H1 (cell line): ENCODE data around the gene GIMAP7. TPM values are rescaled to one million over a fixed set of nuclear protein-coding genes. Genes with fewer than 3 reads are reported as not detected.

Source experiments
- CTCF ChIA-PET: fragments of 300-600 bp; sonication (Branson Sonifier 250); formaldehyde crosslinking; loops from one replicate; lab custom pipeline; 2021; ENCODE audit not compliant: partially characterized antibody; lab: Charles Lee
- POLR2A ChIA-PET: fragments of 300-600 bp; sonication (Branson Sonifier 250); formaldehyde crosslinking; loops from one replicate; lab custom pipeline; 2021; ENCODE audit warnings: inconsistent platforms; ENCODE audit not compliant: partially characterized antibody; lab: Charles Lee
- DNase-seq, 2 experiments: peaks; one replicate each; pipeline versions ENCODE4 v3.0.0 to v3.0.0-alpha.2; 2010 to 2022; ENCODE audit warnings: low spot score in 2 of 2, low read depth in 1 of 2, mixed read lengths in 1 of 2
- FAIRE-seq: peaks from 2 replicates; lab custom pipeline; 2011; peaks lifted over from hg19 to GRCh38; lab: Jason Lieb, UNC
- H2AFZ ChIP-seq: 2 replicates; pipeline ENCODE4 v1.8.1; 2012; ENCODE audit warnings: low read length, inconsistent platforms
- H2AK5ac ChIP-seq: 2 replicates; pipeline ENCODE4 v1.6.1; 2013; ENCODE audit warnings: low read depth, low read length
- H2BK120ac ChIP-seq: replicated peaks from 2 replicates; pipeline ENCODE3; 2013; ENCODE audit warnings: low read depth, low read length, inconsistent platforms
- H2BK12ac ChIP-seq: 2 replicates; pipeline ENCODE4 v1.6.1; 2013; ENCODE audit warnings: low read depth, low read length
- H2BK15ac ChIP-seq: 2 replicates; pipeline ENCODE4 v1.6.1; 2013; ENCODE audit warnings: low read length
- H2BK20ac ChIP-seq: 2 replicates; pipeline ENCODE4 v1.6.1; 2013; ENCODE audit warnings: low read length
- H2BK5ac ChIP-seq: 2 replicates; pipeline ENCODE4 v1.6.1; 2013; ENCODE audit warnings: low read depth, low read length
- H3K14ac ChIP-seq: 2 replicates; pipeline ENCODE4 v1.6.1; 2013; ENCODE audit warnings: inconsistent platforms; ENCODE audit not compliant: insufficient read length
- H3K18ac ChIP-seq: 2 replicates; pipeline ENCODE4 v1.6.1; 2013; ENCODE audit warnings: low read length; ENCODE audit errors: extremely low read depth
- H3K23ac ChIP-seq: 2 replicates; pipeline ENCODE4 v1.6.1; 2013; ENCODE audit warnings: inconsistent platforms; ENCODE audit not compliant: insufficient read length
- H3K23me2 ChIP-seq: 2 replicates; pipeline ENCODE4 v1.6.1; 2013; ENCODE audit warnings: low read depth, low read length
- H3K27ac ChIP-seq: 2 replicates; pipeline ENCODE4 v1.6.1; 2011; ENCODE audit warnings: low read depth, low read length, inconsistent platforms
- H3K27me3 ChIP-seq, 4 experiments: replicated peaks in 1 of 4; 1 replicate in 1 of 4; 2 replicates in 3 of 4; pipeline versions ENCODE4 v1.6.1 to v1.8.1; 2011 to 2013; ENCODE audit warnings: low read length in 3 of 4, mild to moderate bottlenecking in 3 of 4, inconsistent platforms in 2 of 4, mixed read lengths in 2 of 4, moderate library complexity in 1 of 4; ENCODE audit not compliant: control insufficient read depth in 3 of 4, insufficient read depth in 3 of 4; ENCODE audit errors: extremely low read depth in 1 of 4
- H3K36me3 ChIP-seq, 4 experiments: 2 replicates each; pipeline versions ENCODE4 v1.6.1 to v1.8.1; 2011 to 2013; ENCODE audit warnings: mild to moderate bottlenecking in 4 of 4, low read length in 3 of 4, moderate library complexity in 2 of 4, control low read depth in 1 of 4, inconsistent platforms in 1 of 4; ENCODE audit not compliant: insufficient read depth in 4 of 4, control insufficient read depth in 2 of 4
- H3K4ac ChIP-seq: replicated peaks from 2 replicates; pipeline ENCODE3; 2013; ENCODE audit warnings: low read length, low read depth, mixed read lengths, inconsistent platforms; ENCODE audit not compliant: insufficient read length
- H3K4me1 ChIP-seq, 4 experiments: replicated peaks in 1 of 4; 1 replicate in 1 of 4; 2 replicates in 3 of 4; pipeline versions ENCODE4 v1.6.1 to v1.8.1; 2011 to 2013; ENCODE audit warnings: low read length in 3 of 4, inconsistent platforms in 2 of 4, mixed read lengths in 1 of 4; ENCODE audit not compliant: insufficient read depth in 4 of 4, control insufficient read depth in 3 of 4
- H3K4me2 ChIP-seq, 2 experiments: 2 replicates each; pipeline versions ENCODE4 v1.6.1 to v1.8.1; 2011 to 2013; ENCODE audit warnings: low read depth in 2 of 2, low read length in 2 of 2, control low read depth in 1 of 2, inconsistent platforms in 1 of 2, mild to moderate bottlenecking in 1 of 2; ENCODE audit not compliant: insufficient read depth in 1 of 2
- H3K4me3 ChIP-seq, 4 experiments: fragments of 200-600, 300-600 bp in 1 of 4; sonication (generic), shearing (Covaris generic), sonication (Bioruptor Twin) in 1 of 4; 2 replicates each; pipeline versions ENCODE4 v1.5.1 to v1.8.1; 2011 to 2016; ENCODE audit warnings: low read length in 4 of 4, low read depth in 3 of 4, control low read depth in 2 of 4, inconsistent platforms in 2 of 4, mild to moderate bottlenecking in 2 of 4, mixed read lengths in 1 of 4, moderate library complexity in 1 of 4; ENCODE audit not compliant: insufficient read depth in 2 of 4; ENCODE audit errors: extremely low read depth in 1 of 4
- H3K56ac ChIP-seq: replicated peaks from 2 replicates; pipeline ENCODE3; 2013; ENCODE audit warnings: low read depth, mild to moderate bottlenecking, mixed read lengths, low read length, inconsistent platforms; ENCODE audit not compliant: insufficient read length
- H3K79me1 ChIP-seq: 2 replicates; pipeline ENCODE4 v1.6.1; 2013; ENCODE audit warnings: low read depth, low read length, control low read depth
- H3K79me2 ChIP-seq, 2 experiments: 2 replicates each; pipeline versions ENCODE4 v1.6.1 to v1.8.1; 2012 to 2013; ENCODE audit warnings: low read length in 2 of 2, mild to moderate bottlenecking in 2 of 2, inconsistent platforms in 1 of 2; ENCODE audit not compliant: insufficient read depth in 2 of 2, control insufficient read depth in 1 of 2
- H3K9ac ChIP-seq, 4 experiments: replicated peaks in 1 of 4; 1 replicate in 1 of 4; 2 replicates in 3 of 4; pipeline versions ENCODE4 v1.6.1 to v1.8.1; 2011 to 2013; ENCODE audit warnings: low read depth in 3 of 4, low read length in 3 of 4, control low read depth in 2 of 4, mild to moderate bottlenecking in 2 of 4, moderate library complexity in 2 of 4, inconsistent platforms in 1 of 4; ENCODE audit errors: extremely low read depth in 1 of 4
- H3K9me3 ChIP-seq, 2 experiments: 2 replicates each; pipeline versions ENCODE4 v1.6.1 to v1.8.1; 2012 to 2013; ENCODE audit warnings: mild to moderate bottlenecking in 2 of 2, moderate library complexity in 2 of 2, control low read depth in 1 of 2, inconsistent platforms in 1 of 2, low read depth in 1 of 2, low read length in 1 of 2, mixed read lengths in 1 of 2; ENCODE audit not compliant: insufficient read depth in 2 of 2
- H4K20me1 ChIP-seq, 2 experiments: replicated peaks in 1 of 2; 2 replicates each; pipeline versions ENCODE3 to v1.8.1; 2011 to 2013; ENCODE audit warnings: inconsistent platforms in 2 of 2, low read length in 2 of 2, mild to moderate bottlenecking in 1 of 2; ENCODE audit not compliant: insufficient read depth in 2 of 2, control insufficient read depth in 1 of 2
- H4K5ac ChIP-seq: 2 replicates; pipeline ENCODE4 v1.6.1; 2013; ENCODE audit warnings: low read length, low read depth, mixed read lengths, inconsistent platforms; ENCODE audit not compliant: insufficient read length
- H4K8ac ChIP-seq: 2 replicates; pipeline ENCODE4 v1.8.0; 2013; ENCODE audit warnings: mild to moderate bottlenecking, moderate library complexity, low read length, inconsistent platforms; ENCODE audit not compliant: insufficient read depth; ENCODE audit errors: extremely low read depth
- H4K91ac ChIP-seq: replicated peaks from 2 replicates; pipeline ENCODE3; 2013; ENCODE audit warnings: low read length, mixed read lengths, inconsistent platforms; ENCODE audit not compliant: insufficient read length
- TEAD4 ChIP-seq: IDR thresholded peaks from 2 replicates; pipeline ENCODE4 v1.6.1; 2012; ENCODE audit warnings: low read depth, low read length, inconsistent platforms, mixed read lengths
- whole genome bisulfite sequencing, 2 experiments: shearing (Covaris generic) in 1 of 2; methylation state at CpG; one replicate each; pipeline versions ENCODE4 v1.1.6 to v1.1.7; 2013 to 2015; ENCODE audit warnings: low lambda C conversion rate in 2 of 2, mixed read lengths in 2 of 2, inconsistent platforms in 1 of 2, low coverage in 1 of 2, missing lambda C conversion rate in 1 of 2; ENCODE audit not compliant: insufficient replicate concordance in 2 of 2, insufficient coverage in 1 of 2, insufficient read length in 1 of 2; ENCODE audit errors: extremely low coverage in 1 of 2, missing lambda C conversion rate in 1 of 2; 5-methylcytosine and 5-hydroxymethylcytosine counted together
- polyA plus RNA-seq, 7 experiments: library from polyadenylated mRNA; depleted of rRNA in 3 of 7; stranded (reverse) in 5 of 7; unstranded in 2 of 7; fragments of >200 nt in 5 of 7; fragments of 200-250 nt in 2 of 7; gene quantifications; 1 replicate in 5 of 7; 2 replicates in 1 of 7; 4 replicates in 1 of 7; pipeline versions ENCODE4 v1.2.1 to v1.2.3, GENCODE V29; 2011 to 2013; ENCODE audit warnings: missing spikeins in 2 of 7, mixed read lengths in 2 of 7
- total RNA-seq: library from RNA; stranded (reverse); fragmentation: NEBNext Ultra II Directional; extraction: Animal tissue kit (Norgen Biotek cat#: 25700); gene quantifications from 2 replicates; pipeline ENCODE4 v1.2.1, GENCODE V29; 2021

The GIMAP7 gene
- total and polyA plus RNA-seq, 2 of the 8 experiments (the other 6 are each of a cell fraction or from before 2014, with no cell fraction given), result not detected

- Histone ChIP-seq H2BK5ac (no peak overlapping the region), H3K4me3 (no peak overlapping the region), H3K79me1 (no peaks in the 10 kb centered on the region), H4K5ac (no peak overlapping the region), H4K20me1 (no peaks in the 10 kb centered on the region), H3K18ac (no peak overlapping the region), H3K9me3 (no peaks in the 10 kb centered on the region), H3K4me2 (no peak overlapping the region), H3K27me3 (no peaks in the 10 kb centered on the region), H3K23ac (no peak overlapping the region), H3K4me1 (no peaks in the 10 kb centered on the region), H2BK12ac (no peak overlapping the region), H3K79me2 (no peaks in the 10 kb centered on the region), H3K23me2 (no peaks in the 10 kb centered on the region), H2BK20ac (no peak overlapping the region), H2AK5ac (no peak overlapping the region), H2AFZ (no peak overlapping the region), H3K36me3 (no peaks in the 10 kb centered on the region), H2BK120ac (no peak overlapping the region), H3K27ac (no peak overlapping the region), H3K4ac (no peak overlapping the region), H3K56ac (no peak overlapping the region), H2BK15ac (no peak overlapping the region), H4K91ac (no peak overlapping the region), H3K14ac (no peak overlapping the region), H3K9ac (no peak overlapping the region), H4K8ac (no peak overlapping the region)
- ChIA-PET POLR2A (no interaction called here), CTCF (no interaction called here)
- DNase-seq (no peak), FAIRE-seq (no peak)
- 94% methylated on average over 1 of the region's 1 CpG; no CpG with 5 or more reads in 1 of the 2 experiments for WGBS, 2 experiments
- no peak for TF ChIP-seq TEAD4
Observed at GRCh38 chr7:150489782-150490181, 24.9 kb upstream of the GIMAP7 start.
